AG09319 (cell line): ENCODE results near the gene ARMC3.

Experiments used
- DNase-seq: peaks from one replicate; pipeline ENCODE4 v3.0.0-alpha.2; 2010; ENCODE audit warnings: low read depth; ENCODE audit errors: extremely low read depth
- TF ChIP-seq, protein P1 (sequence below): IDR thresholded peaks from 2 replicates; pipeline ENCODE4 v1.5.1; 2011; ENCODE audit warnings: low read depth, mild to moderate bottlenecking, inconsistent platforms, low read length, moderate library complexity

Gene ARMC3

DNA sequence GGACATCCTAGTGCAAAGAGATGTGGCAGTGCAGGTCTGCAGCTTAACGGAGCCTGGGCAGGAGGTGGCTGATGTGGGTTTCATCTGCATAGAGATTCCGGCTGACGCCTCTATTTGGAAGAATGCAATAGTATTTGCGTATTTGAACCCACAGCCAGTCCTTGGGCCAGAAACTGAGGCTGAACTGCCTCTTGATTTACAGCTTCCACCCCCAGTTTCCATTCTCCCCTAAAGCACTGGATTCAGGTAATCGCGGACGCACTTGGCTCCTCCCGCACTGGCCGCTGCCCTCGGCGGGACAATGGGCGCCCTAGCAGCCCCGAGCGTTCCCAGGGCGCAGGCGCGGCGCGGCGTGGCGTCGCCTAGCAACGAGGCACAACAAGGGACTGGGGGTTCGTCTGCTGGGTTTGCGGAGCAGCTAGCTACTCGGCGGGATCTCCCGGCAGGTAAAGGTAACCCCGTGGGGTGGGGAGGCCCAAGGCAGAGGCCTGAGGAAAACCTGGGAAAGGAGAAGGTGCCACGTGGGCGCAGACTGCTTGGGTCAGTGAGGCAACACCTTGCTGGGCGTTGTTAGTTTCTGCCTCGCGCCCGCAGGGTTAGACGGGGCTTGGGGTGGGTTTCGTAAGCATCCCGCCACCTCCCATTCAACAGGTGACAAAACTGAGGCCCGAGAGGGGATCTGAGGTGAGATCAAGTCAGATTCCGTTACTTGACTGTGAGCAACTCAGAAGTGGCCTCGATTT, at the start of gene ARMC3:
Gene ARMC3 (plus strand): TSS at position 393 of the 743 bp plus-strand sequence. CDS start 3,944 bp downstream, outside the sequence.
- no peak for DNase-seq
- TF ChIP-seq, protein P1, sequence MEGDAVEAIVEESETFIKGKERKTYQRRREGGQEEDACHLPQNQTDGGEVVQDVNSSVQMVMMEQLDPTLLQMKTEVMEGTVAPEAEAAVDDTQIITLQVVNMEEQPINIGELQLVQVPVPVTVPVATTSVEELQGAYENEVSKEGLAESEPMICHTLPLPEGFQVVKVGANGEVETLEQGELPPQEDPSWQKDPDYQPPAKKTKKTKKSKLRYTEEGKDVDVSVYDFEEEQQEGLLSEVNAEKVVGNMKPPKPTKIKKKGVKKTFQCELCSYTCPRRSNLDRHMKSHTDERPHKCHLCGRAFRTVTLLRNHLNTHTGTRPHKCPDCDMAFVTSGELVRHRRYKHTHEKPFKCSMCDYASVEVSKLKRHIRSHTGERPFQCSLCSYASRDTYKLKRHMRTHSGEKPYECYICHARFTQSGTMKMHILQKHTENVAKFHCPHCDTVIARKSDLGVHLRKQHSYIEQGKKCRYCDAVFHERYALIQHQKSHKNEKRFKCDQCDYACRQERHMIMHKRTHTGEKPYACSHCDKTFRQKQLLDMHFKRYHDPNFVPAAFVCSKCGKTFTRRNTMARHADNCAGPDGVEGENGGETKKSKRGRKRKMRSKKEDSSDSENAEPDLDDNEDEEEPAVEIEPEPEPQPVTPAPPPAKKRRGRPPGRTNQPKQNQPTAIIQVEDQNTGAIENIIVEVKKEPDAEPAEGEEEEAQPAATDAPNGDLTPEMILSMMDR = no peak

GRCh38 chr10:22891797-22892196, 36.1 kb upstream of the ARMC3 start:
- DNase-seq = no peak
- TF ChIP-seq, protein P1 = no peak

DNA sequence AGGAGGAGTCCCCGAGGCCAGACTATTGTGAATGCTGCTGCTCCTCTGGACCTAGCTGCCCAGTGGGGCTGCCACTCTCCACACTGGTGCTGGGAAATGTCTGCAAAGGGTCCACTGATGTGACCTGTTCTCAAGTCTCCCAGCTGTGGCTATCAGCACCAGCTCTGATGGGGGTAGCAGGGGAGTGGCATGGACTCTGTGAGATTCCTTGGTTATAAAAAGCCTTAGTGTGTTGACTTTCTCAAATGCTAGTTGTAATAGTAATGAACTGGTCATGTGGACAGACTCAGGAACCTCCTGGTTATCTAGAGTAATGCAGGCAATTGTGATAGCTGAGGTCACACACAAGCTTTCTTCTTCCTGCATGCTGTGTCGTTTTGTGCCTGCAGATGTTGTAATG, 34.1 kb upstream of the ARMC3 start:
- DNase-seq = no peak
- TF ChIP-seq, protein P1 = no peak

- TF ChIP-seq, protein P1 = no peak
- DNase-seq = no peak
These were observed 33.1 kb upstream of the ARMC3 start for GRCh38 chr10:22894714-22895113.

DNA sequence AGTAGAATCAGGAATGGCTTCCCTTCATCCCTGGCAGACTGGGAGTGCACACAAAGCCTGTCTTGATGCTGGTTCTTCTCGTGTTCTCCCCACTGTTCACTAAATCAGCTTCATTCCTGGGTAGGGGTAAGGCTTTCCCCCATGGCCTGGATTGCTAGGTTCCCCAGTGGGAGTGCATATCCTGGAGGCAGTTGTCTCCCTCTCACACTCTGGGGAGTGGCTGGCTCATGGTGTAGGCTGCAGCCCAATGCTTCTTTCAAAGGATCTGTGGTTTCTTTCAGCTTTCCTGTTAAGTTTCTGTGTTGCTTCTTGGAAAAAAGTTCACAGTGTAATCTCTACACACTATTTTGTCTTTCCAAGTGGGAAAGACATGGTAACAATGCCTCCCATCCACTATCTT, 32.6 kb upstream of the ARMC3 start:
- TF ChIP-seq, protein P1 = no peak
- DNase-seq = no peak

DNA sequence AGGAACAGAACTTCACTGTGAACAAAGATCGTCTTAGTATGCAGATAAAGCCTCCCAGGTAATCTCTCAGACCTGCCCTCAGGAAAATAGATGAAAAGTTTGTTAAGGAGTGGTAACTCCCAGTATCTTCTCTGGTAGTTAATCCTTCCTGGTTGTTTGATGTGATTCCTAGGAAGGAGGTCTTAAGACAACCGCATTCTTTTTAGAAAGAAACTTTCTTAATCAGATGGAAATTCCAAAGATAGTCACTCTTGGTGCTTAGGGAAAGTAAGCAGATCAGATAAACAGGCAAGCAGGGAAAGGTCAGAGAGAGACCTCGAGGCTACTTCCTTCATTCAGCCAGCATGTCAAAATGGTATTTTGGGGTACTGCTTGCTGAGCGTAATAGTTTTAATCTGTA, 30.5 kb upstream of the ARMC3 start:
- no peak for DNase-seq
- TF ChIP-seq, protein P1 = no peak

DNA sequence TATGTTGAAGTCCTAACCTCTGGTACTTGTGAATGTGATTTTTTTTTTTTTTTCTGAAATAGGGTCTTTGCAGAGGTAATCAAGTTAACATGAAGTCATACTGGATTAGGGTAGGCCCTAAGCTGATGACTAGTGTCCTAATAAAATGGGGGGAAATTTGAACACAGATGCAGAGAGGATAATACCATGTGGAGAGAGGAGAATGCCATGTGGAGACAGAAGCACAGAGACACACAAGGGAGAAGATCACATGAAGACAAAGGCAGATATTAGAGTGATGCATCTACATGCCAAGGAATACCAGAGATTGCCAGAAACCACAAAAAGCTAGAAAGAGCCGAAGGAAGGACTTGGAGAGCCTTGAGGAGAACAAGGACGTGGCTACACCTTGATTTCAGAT, 28.5 kb upstream of the ARMC3 start:
- no peak for DNase-seq
- TF ChIP-seq, protein P1 = no peak
